Ishikawa (cell line): ENCODE measurements around the gene PHF13.

ENCODE experiments used
- CEBPB ChIP-seq: IDR thresholded peaks from 2 replicates; pipeline ENCODE4 v1.6.1; 2012
- CREB1 ChIP-seq: IDR thresholded peaks from 2 replicates; pipeline ENCODE4 v1.6.1; 2012; ENCODE audit warnings: low read depth
- EGR1 ChIP-seq: IDR thresholded peaks from 2 replicates; pipeline ENCODE4 v1.6.1; 2012
- EP300 ChIP-seq: IDR thresholded peaks from 2 replicates; pipeline ENCODE4 v1.6.1; 2012; ENCODE audit warnings: borderline replicate concordance
- FOXM1 ChIP-seq: IDR thresholded peaks from 2 replicates; pipeline ENCODE4 v1.6.1; 2012; ENCODE audit warnings: low read depth, borderline replicate concordance
- MAX ChIP-seq: IDR thresholded peaks from 2 replicates; pipeline ENCODE4 v1.6.1; 2012
- NFIC ChIP-seq: IDR thresholded peaks from 2 replicates; pipeline ENCODE4 v1.6.1; 2012
- RAD21 ChIP-seq: IDR thresholded peaks from 2 replicates; pipeline ENCODE4 v1.6.1; 2012; ENCODE audit warnings: low read depth
- TAF1 ChIP-seq: IDR thresholded peaks from 2 replicates; pipeline ENCODE4 v1.6.1; 2012; ENCODE audit warnings: low read depth, mild to moderate bottlenecking
- TCF12 ChIP-seq: IDR thresholded peaks from 2 replicates; pipeline ENCODE4 v1.6.1; 2012; ENCODE audit warnings: low read depth
- TEAD4 ChIP-seq: IDR thresholded peaks from 2 replicates; pipeline ENCODE4 v1.6.1; 2012
- YY1 ChIP-seq: IDR thresholded peaks from 2 replicates; pipeline ENCODE4 v1.6.1; 2012; ENCODE audit warnings: low read depth
- ZBTB7A ChIP-seq: IDR thresholded peaks from 2 replicates; pipeline ENCODE4 v1.6.1; 2012; ENCODE audit warnings: low read depth
- TF ChIP-seq, protein P1 (sequence below): IDR thresholded peaks from 2 replicates; pipeline ENCODE4 v1.6.1; 2012; ENCODE audit warnings: low read depth, mild to moderate bottlenecking
- TF ChIP-seq, protein P2 (sequence below): IDR thresholded peaks from 2 replicates; pipeline ENCODE4 v1.6.1; 2012

PHF13 gene

GRCh38 chr1:6613361-6614018 lies at the start of gene PHF13:
TSS of gene PHF13 (plus strand) at chr1:6613731. CDS start at chr1:6614067, 336 bp downstream.
- TF ChIP-seq, protein P1, sequence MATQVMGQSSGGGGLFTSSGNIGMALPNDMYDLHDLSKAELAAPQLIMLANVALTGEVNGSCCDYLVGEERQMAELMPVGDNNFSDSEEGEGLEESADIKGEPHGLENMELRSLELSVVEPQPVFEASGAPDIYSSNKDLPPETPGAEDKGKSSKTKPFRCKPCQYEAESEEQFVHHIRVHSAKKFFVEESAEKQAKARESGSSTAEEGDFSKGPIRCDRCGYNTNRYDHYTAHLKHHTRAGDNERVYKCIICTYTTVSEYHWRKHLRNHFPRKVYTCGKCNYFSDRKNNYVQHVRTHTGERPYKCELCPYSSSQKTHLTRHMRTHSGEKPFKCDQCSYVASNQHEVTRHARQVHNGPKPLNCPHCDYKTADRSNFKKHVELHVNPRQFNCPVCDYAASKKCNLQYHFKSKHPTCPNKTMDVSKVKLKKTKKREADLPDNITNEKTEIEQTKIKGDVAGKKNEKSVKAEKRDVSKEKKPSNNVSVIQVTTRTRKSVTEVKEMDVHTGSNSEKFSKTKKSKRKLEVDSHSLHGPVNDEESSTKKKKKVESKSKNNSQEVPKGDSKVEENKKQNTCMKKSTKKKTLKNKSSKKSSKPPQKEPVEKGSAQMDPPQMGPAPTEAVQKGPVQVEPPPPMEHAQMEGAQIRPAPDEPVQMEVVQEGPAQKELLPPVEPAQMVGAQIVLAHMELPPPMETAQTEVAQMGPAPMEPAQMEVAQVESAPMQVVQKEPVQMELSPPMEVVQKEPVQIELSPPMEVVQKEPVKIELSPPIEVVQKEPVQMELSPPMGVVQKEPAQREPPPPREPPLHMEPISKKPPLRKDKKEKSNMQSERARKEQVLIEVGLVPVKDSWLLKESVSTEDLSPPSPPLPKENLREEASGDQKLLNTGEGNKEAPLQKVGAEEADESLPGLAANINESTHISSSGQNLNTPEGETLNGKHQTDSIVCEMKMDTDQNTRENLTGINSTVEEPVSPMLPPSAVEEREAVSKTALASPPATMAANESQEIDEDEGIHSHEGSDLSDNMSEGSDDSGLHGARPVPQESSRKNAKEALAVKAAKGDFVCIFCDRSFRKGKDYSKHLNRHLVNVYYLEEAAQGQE, result no peak
- TF ChIP-seq, protein P2, sequence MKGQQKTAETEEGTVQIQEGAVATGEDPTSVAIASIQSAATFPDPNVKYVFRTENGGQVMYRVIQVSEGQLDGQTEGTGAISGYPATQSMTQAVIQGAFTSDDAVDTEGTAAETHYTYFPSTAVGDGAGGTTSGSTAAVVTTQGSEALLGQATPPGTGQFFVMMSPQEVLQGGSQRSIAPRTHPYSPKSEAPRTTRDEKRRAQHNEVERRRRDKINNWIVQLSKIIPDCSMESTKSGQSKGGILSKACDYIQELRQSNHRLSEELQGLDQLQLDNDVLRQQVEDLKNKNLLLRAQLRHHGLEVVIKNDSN, result 0 out of 2 replicates have a peak, but pooled peaks have one; percentile 4
- no peak for TF ChIP-seq CEBPB
- no peak for TF ChIP-seq NFIC
- TF ChIP-seq RAD21, result no peak
- TF ChIP-seq YY1, result peak; percentile 53; the same call in 1 of the 2 replicates
- no peak for TF ChIP-seq EP300
- peak; percentile 77; the same call in 1 of the 2 replicates for TF ChIP-seq TCF12
- TF ChIP-seq ZBTB7A, result no peak; the same call in 1 of the 2 replicates
- TF ChIP-seq EGR1, result peak; percentile 88
- no peak for TF ChIP-seq FOXM1
- peak; percentile 41; the same call in 1 of the 2 replicates for TF ChIP-seq CREB1
- no peak for TF ChIP-seq TEAD4
- peak; percentile 54; the same call in 1 of the 2 replicates for TF ChIP-seq TAF1
- peak; percentile 67 for TF ChIP-seq MAX

DNA sequence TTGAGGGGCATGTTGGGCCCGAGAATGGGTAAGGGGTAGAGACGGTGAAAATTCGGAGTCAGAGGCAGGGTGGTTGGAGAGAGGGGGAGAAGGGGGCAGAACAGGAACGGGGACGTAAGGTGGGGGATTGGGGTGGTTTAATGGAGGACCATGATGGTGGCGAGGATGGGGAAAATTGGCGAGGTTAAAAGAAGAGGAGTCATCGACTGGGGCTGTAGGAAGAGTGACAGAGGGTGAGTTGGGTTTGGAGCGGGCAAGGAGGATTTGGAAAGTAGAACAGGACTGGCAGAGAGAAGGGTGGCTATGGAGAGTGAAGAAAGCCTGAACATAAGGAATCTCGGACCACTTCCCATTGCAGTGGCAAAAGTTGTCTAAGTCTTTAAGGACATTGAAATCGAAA lies 44.5 kb upstream of the PHF13 start:
- TF ChIP-seq TEAD4 (no peak), ZBTB7A (no peak), EP300 (no peak), EGR1 (no peak)

DNA sequence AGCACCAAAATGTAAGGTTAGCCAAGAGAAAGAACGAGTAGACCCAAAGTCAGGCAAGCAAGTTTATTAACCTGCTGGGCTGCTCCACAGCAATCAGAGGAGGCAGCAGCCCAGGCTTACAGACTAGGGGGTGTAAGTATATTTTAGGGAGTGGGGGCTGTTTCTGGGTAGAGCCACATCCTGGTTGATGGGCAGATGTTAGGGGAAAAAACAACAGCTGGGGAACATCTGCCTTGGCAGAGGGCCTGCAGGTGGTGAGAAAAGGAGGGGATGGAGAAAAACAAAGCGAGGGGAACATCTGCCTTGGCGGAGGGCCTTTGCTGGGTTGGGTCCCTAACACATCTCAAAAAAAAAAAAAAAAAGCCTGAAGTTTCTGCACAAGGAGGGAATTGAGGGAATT lies 43.4 kb upstream of the PHF13 start:
- TF ChIP-seq YY1 (no peak), NFIC (no peak), EP300 (no peak), TAF1 (no peak), EGR1 (no peak)
- TF ChIP-seq, protein P1, result no peak
- TF ChIP-seq, protein P2, result no peak

DNA sequence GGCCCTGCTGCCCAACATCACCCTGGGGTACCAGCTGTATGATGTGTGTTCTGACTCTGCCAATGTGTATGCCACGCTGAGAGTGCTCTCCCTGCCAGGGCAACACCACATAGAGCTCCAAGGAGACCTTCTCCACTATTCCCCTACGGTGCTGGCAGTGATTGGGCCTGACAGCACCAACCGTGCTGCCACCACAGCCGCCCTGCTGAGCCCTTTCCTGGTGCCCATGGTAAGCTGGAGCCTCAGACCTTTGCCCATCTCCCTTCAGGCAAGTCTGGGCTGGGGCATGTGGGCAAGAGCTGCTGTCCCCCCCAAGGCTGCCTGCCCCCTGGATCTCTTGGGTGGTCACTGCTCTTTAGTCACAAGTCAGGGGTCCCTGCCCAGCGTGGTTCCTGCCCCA lies 42.5 kb upstream of the PHF13 start:
- TF ChIP-seq TEAD4 (no peak), MAX (no peak), RAD21 (no peak), CREB1 (no peak), TAF1 (no peak), CEBPB (no peak), YY1 (no peak), FOXM1 (no peak), EGR1 (no peak), EP300 (no peak), TCF12 (no peak), ZBTB7A (no peak), NFIC (no peak)
- TF ChIP-seq, protein P2, result no peak
- TF ChIP-seq, protein P1, result no peak
